DOHH2 (cell line): ENCODE results near the gene UNKL.

Source experiments
- H3F3A ChIP-seq: fragments of 200-600 bp; sonication (generic), shearing (Covaris generic); 2 replicates; pipeline ENCODE4 v1.6.0; 2016; ENCODE audit warnings: antibody characterized with exemption, mild to moderate bottlenecking; ENCODE audit not compliant: control insufficient read depth, insufficient read depth
- H3K27ac ChIP-seq: fragments of 200-600 bp; sonication (generic); 2 replicates; pipeline ENCODE4 v1.5.1; 2014; ENCODE audit warnings: low read depth, mild to moderate bottlenecking, low read length, moderate library complexity
- H3K27me3 ChIP-seq: fragments of 200-600 bp; sonication (generic); 2 replicates; pipeline ENCODE4 v1.6.1; 2014; ENCODE audit warnings: mild to moderate bottlenecking, low read length, mixed read lengths; ENCODE audit not compliant: control insufficient read depth
- H3K36me3 ChIP-seq: fragments of 200-600 bp; sonication (generic); 2 replicates; pipeline ENCODE4 v1.6.1; 2014; ENCODE audit warnings: mild to moderate bottlenecking, low read length, moderate library complexity, mixed read lengths; ENCODE audit not compliant: control insufficient read depth
- H3K4me1 ChIP-seq: fragments of 200-600 bp; sonication (generic); 2 replicates; pipeline ENCODE4 v1.6.1; 2014; ENCODE audit warnings: mild to moderate bottlenecking, low read length, mixed read lengths; ENCODE audit not compliant: control insufficient read depth
- H3K4me2 ChIP-seq: fragments of 200-600 bp; sonication (generic); 2 replicates; pipeline ENCODE4 v1.6.0; 2014; ENCODE audit warnings: mild to moderate bottlenecking, low read length, moderate library complexity
- H3K4me3 ChIP-seq: fragments of 200-600 bp; sonication (generic); 2 replicates; pipeline ENCODE4 v1.5.1; 2014; ENCODE audit warnings: mild to moderate bottlenecking, low read length, mixed read lengths
- H3K79me2 ChIP-seq: fragments of 200-600 bp; sonication (generic); 2 replicates; pipeline ENCODE4 v1.6.1; 2014; ENCODE audit warnings: mild to moderate bottlenecking, low read length, mixed read lengths; ENCODE audit not compliant: control insufficient read depth
- H3K9me2 ChIP-seq: fragments of 200-600 bp; sonication (generic); replicated peaks from 2 replicates; pipeline ENCODE4 v1.6.1; 2014; ENCODE audit warnings: mild to moderate bottlenecking, low read length, mixed read lengths; ENCODE audit not compliant: control insufficient read depth
- H3K9me3 ChIP-seq: fragments of 200-600 bp; sonication (generic); 2 replicates; pipeline ENCODE4 v1.6.1; 2014; ENCODE audit warnings: antibody characterized with exemption, low read length, mixed read lengths; ENCODE audit not compliant: control insufficient read depth, insufficient read depth
- H4K20me1 ChIP-seq: fragments of 200-600 bp; sonication (generic); 2 replicates; pipeline ENCODE4 v1.6.0; 2014; ENCODE audit warnings: low read depth, mild to moderate bottlenecking, antibody characterized with exemption, low read length, moderate library complexity; ENCODE audit not compliant: control insufficient read depth, insufficient read depth
- EZH2phosphoT487 ChIP-seq: fragments of 200-600 bp; sonication (generic); IDR thresholded peaks from 2 replicates; pipeline ENCODE4 v1.6.1; 2017; ENCODE audit warnings: borderline replicate concordance, mild to moderate bottlenecking, antibody characterized with exemption, low read length, moderate library complexity, mixed read lengths
- TF ChIP-seq, protein P1 (sequence below): fragments of 200-600 bp; sonication (generic); IDR thresholded peaks from one replicate; pipeline ENCODE4 v1.5.1; 2014; ENCODE audit warnings: antibody characterized with exemption, mild to moderate bottlenecking, low read depth, low read length; ENCODE audit not compliant: poor library complexity, severe bottlenecking

The UNKL gene

DNA sequence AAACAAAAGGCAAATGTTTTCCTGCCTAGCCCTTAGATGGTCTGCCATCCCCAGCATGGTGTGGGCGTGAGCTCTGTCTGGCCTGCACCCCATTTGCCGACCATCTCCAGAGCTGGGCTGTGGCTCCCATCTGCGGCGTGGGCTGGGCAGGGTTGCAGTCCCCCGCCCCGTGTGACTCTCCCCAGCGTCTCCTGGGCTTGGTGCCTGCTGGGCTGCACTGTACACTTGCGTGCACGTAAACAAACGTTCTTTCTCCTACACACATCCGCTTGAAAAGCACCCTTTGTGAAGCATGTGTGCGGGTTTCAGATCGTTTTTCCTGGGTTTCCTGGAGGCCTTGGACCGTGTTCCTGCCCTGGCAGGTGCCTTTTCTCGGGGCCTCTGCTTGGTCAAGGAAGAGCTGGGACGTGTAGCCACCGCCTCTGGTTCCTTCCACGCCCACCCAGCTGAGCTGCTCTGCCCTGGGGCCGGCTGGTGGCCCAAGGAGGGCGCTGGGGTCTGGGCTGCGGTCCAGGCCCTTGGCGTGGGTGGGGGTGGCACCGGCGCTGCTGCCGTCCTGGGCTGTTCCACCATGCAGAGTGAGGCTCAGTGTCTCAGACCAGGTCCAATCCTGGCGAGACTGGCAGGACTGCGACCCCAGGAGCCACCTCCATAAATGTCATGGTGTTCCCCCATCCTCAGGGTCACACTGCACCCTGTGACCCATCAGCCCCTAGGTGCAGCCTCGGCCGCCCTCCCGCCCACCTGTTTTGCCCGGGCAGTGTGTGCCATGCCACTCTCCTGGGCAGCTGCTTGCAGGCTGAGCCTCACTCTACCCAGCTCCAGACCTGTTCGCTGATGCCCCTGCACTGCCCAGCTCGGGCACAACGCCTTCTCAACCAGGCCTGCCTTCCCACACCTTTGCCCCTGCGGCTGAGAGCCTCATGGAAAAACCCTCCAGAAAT, 90.9 kb downstream of the UNKL start:
- Histone ChIP-seq H3K9me3 (no peaks in the 10 kb centered on the region), H3K36me3 (peaks cover 47% of the 10 kb centered on the region), H3F3A (peaks cover 4% of the 10 kb centered on the region), H4K20me1 (peaks cover 7% of the 10 kb centered on the region; the same call in 1 of the 2 replicates), H3K4me1 (no peaks in the 10 kb centered on the region), H3K27ac (no peak overlapping the region), H3K79me2 (peaks cover 3% of the 10 kb centered on the region), H3K27me3 (no peaks in the 10 kb centered on the region), H3K4me3 (no peak overlapping the region), H3K9me2 (no peaks in the 10 kb centered on the region), H3K4me2 (no peak overlapping the region)
- TF ChIP-seq EZH2phosphoT487 = no peak
- TF ChIP-seq, protein P1, sequence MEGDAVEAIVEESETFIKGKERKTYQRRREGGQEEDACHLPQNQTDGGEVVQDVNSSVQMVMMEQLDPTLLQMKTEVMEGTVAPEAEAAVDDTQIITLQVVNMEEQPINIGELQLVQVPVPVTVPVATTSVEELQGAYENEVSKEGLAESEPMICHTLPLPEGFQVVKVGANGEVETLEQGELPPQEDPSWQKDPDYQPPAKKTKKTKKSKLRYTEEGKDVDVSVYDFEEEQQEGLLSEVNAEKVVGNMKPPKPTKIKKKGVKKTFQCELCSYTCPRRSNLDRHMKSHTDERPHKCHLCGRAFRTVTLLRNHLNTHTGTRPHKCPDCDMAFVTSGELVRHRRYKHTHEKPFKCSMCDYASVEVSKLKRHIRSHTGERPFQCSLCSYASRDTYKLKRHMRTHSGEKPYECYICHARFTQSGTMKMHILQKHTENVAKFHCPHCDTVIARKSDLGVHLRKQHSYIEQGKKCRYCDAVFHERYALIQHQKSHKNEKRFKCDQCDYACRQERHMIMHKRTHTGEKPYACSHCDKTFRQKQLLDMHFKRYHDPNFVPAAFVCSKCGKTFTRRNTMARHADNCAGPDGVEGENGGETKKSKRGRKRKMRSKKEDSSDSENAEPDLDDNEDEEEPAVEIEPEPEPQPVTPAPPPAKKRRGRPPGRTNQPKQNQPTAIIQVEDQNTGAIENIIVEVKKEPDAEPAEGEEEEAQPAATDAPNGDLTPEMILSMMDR = no peak

DNA sequence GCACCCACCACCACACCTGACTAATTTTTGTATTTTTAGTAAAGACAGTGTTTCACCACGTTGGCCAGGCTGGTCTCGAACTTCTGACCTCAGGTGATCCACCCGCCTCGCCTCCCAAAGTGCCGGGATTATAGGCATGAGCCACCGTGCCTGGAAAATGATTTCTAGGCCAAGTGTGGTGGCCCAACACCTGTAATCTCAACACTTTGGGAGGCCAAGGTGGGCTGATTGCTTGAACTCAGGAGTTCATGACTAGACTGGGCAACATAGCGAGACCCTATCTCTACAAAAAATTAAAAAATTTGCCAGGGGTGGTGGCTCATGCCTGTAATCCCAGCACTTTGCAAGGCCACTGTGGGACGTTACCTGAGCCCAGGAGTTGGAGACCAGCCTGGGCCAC, 92.1 kb downstream of the UNKL start:
- H3K4me2 ChIP-seq = no peak overlapping the region
- no peak overlapping the region for H3K27ac ChIP-seq
- H3K79me2 ChIP-seq = peaks cover 14% of the 10 kb centered on the region
- no peaks in the 10 kb centered on the region for H3K27me3 ChIP-seq
- H4K20me1 ChIP-seq = peaks cover 11% of the 10 kb centered on the region
- TF ChIP-seq, protein P1 = no peak
- TF ChIP-seq EZH2phosphoT487 = no peak
- no peaks in the 10 kb centered on the region for H3K9me2 ChIP-seq
- no peak overlapping the region for H3K4me3 ChIP-seq
- peaks cover 59% of the 10 kb centered on the region for H3K36me3 ChIP-seq
- no peaks in the 10 kb centered on the region for H3K9me3 ChIP-seq
- peaks cover 4% of the 10 kb centered on the region for H3F3A ChIP-seq
- H3K4me1 ChIP-seq = no peaks in the 10 kb centered on the region

DNA sequence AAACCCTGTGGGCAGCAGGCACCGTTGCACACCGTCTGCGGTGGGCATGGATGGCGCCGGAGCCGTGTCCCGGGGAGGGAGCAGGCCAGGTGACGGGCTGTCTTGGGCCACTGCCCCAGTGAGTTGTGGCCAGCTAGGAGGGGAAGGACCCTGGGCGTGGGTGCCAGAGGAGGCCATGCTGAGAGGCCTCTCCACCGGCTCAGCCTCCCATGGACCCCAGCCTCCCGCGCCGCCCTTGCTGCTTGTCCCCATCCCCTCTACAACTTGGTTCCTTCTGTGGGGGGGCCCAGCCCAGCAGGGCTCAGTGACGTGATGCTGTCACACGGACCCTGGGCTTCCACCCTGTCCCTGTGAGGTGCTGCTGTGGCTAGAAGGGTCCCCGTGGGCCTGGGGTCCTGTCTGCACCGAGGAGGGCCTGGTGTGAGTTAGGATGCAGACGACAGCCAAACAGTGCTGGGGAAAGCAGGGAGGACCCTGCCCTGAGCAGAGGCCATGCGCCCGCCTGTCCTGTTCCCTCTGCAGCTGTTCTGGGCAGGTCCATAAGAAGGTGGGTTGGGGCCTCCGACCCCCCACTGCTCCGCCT, 93.8 kb downstream of the UNKL start:
- no peaks in the 10 kb centered on the region for H3K27me3 ChIP-seq
- H3K9me2 ChIP-seq = no peaks in the 10 kb centered on the region
- no peaks in the 10 kb centered on the region for H3K4me1 ChIP-seq
- H3K9me3 ChIP-seq = no peaks in the 10 kb centered on the region
- peaks cover 15% of the 10 kb centered on the region for H4K20me1 ChIP-seq
- H3F3A ChIP-seq = no peaks in the 10 kb centered on the region; the same call in 1 of the 2 replicates
- H3K4me2 ChIP-seq = no peak overlapping the region
- no peak overlapping the region for H3K27ac ChIP-seq
- peaks cover 75% of the 10 kb centered on the region for H3K36me3 ChIP-seq
- TF ChIP-seq, protein P1 = no peak
- TF ChIP-seq EZH2phosphoT487 = no peak
- H3K79me2 ChIP-seq = peaks cover 31% of the 10 kb centered on the region
- no peak overlapping the region for H3K4me3 ChIP-seq
